Activated T-cell treated with anti-CD3 and anti-CD28 coated beads for 24 hours (primary cell): ENCODE measurements around the gene P2RY2.

Experiments used
- DNase-seq: peaks from one replicate; pipeline ENCODE4 v3.0.0-alpha.2; 2020; ENCODE audit warnings: low read depth

The P2RY2 gene

GRCh38 chr11:73218106-73218829, at the start of gene P2RY2:
Gene P2RY2 (plus strand): TSS chr11:73218281. CDS start chr11:73234160, 15,879 bp downstream.
- DNase-seq, result peak; percentile 11

- DNase-seq, result no peak
Measured at GRCh38 chr11:73168925-73169579, 49.0 kb upstream of the P2RY2 start.

- DNase-seq, result no peak
Measured at GRCh38 chr11:73170140-73170539, 47.9 kb upstream of the P2RY2 start.

- no peak for DNase-seq
Measured at GRCh38 chr11:73171436-73172161, 46.5 kb upstream of the P2RY2 start.

- no peak for DNase-seq
Measured at GRCh38 chr11:73172992-73173656, 45.0 kb upstream of the P2RY2 start.

- no peak for DNase-seq
Measured at GRCh38 chr11:73173755-73174494, 44.2 kb upstream of the P2RY2 start.

- no peak for DNase-seq
Measured at GRCh38 chr11:73174495-73174791, 43.6 kb upstream of the P2RY2 start.

GRCh38 chr11:73175551-73176144, 42.4 kb upstream of the P2RY2 start:
- no peak for DNase-seq

- no peak for DNase-seq
Measured at GRCh38 chr11:73176145-73176873, 41.8 kb upstream of the P2RY2 start.

- DNase-seq, result no peak
Measured at GRCh38 chr11:73176874-73177155, 41.3 kb upstream of the P2RY2 start.

GRCh38 chr11:73177380-73177777, 40.7 kb upstream of the P2RY2 start:
- no peak for DNase-seq

GRCh38 chr11:73177778-73178539, 40.1 kb upstream of the P2RY2 start:
- DNase-seq, result peak; percentile 70

GRCh38 chr11:73178681-73179080, 39.4 kb upstream of the P2RY2 start:
- no peak for DNase-seq

- no peak for DNase-seq
Measured at GRCh38 chr11:73182824-73183321, 35.2 kb upstream of the P2RY2 start.

- peak; percentile 42 for DNase-seq
Measured at GRCh38 chr11:73184953-73185671, 33.0 kb upstream of the P2RY2 start.

- no peak for DNase-seq
Measured at GRCh38 chr11:73185680-73186293, 32.3 kb upstream of the P2RY2 start.

GRCh38 chr11:73186294-73186850, 31.7 kb upstream of the P2RY2 start:
- no peak for DNase-seq

GRCh38 chr11:73186886-73187285, 31.2 kb upstream of the P2RY2 start:
- DNase-seq, result no peak

GRCh38 chr11:73187854-73188253, 30.2 kb upstream of the P2RY2 start:
- DNase-seq, result no peak
